GM06990 (cell line): ENCODE data around the gene ANXA1.
"Not testable (repeated sequence)": the region's sequence is repeated elsewhere in the genome, so short reads cannot be mapped to it uniquely, and the experiment has no call there.

ENCODE experiments used
- DNase-seq: peaks from one replicate; pipeline ENCODE4 v3.0.0-alpha.2; 2011; ENCODE audit not compliant: insufficient read length; ENCODE audit errors: extremely low read depth
- H3K27me3 ChIP-seq: replicated peaks from 2 replicates; pipeline ENCODE4 v1.6.0; 2011; ENCODE audit warnings: low read length; ENCODE audit not compliant: control insufficient read depth, insufficient read depth
- H3K36me3 ChIP-seq: 2 replicates; pipeline ENCODE4 v1.5.1; 2011; ENCODE audit warnings: low read length; ENCODE audit not compliant: control insufficient read depth, insufficient read depth
- H3K4me3 ChIP-seq: replicated peaks from 2 replicates; pipeline ENCODE4 v1.5.1; 2011; ENCODE audit warnings: low read depth, mild to moderate bottlenecking, control low read depth, low read length
- TF ChIP-seq, protein P1 (sequence below): IDR thresholded peaks from 2 replicates; pipeline ENCODE4 v1.5.1; 2011; ENCODE audit warnings: low read length, control low read depth, mild to moderate bottlenecking, inconsistent platforms; ENCODE audit not compliant: insufficient read depth, poor library complexity, severe bottlenecking

ANXA1 gene

DNA sequence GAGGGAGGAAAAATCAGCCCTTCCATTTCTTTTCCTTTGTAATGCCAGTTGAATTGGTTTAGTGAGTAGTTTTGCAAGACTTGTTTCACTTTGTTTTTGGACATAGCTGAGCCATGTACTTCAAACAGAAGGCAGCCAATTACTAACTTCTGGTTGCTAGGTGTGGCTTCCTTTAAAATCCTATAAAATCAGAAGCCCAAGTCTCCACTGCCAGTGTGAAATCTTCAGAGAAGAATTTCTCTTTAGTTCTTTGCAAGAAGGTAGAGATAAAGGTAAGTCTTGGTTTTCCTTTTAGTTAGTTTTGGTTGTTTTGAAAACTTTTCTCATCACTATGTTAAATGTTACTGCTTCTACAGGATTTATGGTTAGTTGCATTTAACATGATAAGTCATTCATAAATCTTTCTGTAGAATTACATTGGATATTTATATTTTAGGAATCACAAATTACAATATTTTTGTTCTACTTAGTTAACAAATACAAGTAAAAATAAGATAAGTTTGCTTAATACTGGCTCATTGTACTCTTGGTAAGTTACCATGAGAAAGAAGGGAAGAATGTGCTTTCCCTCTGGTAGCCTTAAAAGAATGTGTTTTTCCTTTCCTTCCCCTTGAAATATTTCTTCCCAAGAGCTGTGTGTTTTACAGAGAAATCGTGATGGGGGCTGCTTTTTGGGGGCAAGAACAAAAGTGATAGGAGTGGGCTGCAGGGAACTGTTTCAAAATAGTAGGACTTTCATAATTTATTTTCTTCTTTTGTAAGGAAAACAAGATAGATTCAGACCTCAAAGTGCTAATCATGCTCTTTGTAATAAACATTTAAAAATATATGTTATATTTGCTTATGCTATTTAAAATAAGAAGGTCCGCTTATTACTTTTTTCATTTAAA is at the start of gene ANXA1:
TSS of gene ANXA1 (plus strand) at position 213 of the 890 bp plus-strand sequence. CDS start 6,671 bp downstream, outside the sequence.
- no peaks in the 10 kb centered on the region for H3K27me3 ChIP-seq
- H3K4me3 ChIP-seq: no peak within 1 kb of the TSS; the same call in 1 of the 2 replicates
- no peak for DNase-seq
- H3K36me3 ChIP-seq: no peaks in the 10 kb centered on the region
- TF ChIP-seq, protein P1, sequence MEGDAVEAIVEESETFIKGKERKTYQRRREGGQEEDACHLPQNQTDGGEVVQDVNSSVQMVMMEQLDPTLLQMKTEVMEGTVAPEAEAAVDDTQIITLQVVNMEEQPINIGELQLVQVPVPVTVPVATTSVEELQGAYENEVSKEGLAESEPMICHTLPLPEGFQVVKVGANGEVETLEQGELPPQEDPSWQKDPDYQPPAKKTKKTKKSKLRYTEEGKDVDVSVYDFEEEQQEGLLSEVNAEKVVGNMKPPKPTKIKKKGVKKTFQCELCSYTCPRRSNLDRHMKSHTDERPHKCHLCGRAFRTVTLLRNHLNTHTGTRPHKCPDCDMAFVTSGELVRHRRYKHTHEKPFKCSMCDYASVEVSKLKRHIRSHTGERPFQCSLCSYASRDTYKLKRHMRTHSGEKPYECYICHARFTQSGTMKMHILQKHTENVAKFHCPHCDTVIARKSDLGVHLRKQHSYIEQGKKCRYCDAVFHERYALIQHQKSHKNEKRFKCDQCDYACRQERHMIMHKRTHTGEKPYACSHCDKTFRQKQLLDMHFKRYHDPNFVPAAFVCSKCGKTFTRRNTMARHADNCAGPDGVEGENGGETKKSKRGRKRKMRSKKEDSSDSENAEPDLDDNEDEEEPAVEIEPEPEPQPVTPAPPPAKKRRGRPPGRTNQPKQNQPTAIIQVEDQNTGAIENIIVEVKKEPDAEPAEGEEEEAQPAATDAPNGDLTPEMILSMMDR: no peak

GRCh38 chr9:73104342-73104741 is 47.3 kb upstream of the ANXA1 start:
- DNase-seq: no peak
- Histone ChIP-seq H3K4me3 (no peak overlapping the region), H3K27me3 (no peaks in the 10 kb centered on the region), H3K36me3 (no peaks in the 10 kb centered on the region)
- TF ChIP-seq, protein P1: no peak

GRCh38 chr9:73104921-73105320 is 46.7 kb upstream of the ANXA1 start:
- DNase-seq: no peak
- no peak overlapping the region for H3K4me3 ChIP-seq
- H3K27me3 ChIP-seq: no peaks in the 10 kb centered on the region
- TF ChIP-seq, protein P1: no peak
- no peaks in the 10 kb centered on the region for H3K36me3 ChIP-seq

DNA sequence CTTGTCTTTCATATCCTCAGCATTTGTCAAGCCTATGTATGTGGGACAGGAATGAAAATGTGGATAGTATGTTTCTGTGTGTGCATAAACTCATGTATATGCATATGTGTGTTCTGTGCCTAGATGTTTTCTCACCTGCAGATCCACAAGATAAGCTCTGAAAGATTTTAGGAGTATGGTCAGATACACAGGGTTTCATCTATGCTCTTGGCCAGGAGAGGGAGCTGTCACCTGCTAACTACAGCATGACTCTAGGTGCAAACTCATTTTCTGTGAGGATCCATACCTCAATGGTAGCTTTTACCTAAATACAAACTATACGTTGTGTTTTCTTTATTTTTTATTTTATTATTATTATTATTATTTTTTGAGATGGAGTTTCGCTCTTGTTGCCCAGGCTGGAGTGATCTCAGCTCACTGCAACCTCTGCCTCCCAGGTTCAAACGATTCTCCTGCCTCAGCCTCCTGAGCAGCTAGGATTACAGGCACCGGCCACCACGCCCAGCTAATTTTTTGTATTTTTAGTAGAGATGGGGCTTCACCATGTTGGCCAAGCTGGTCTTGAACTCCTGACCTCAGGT is 44.1 kb upstream of the ANXA1 start:
- H3K27me3 ChIP-seq, H3K4me3 ChIP-seq, DNase-seq, H3K36me3 ChIP-seq: not testable (repeated sequence)
- TF ChIP-seq, protein P1: peak; percentile 81

- no peaks in the 10 kb centered on the region for H3K27me3 ChIP-seq
- H3K4me3 ChIP-seq: no peak overlapping the region
- DNase-seq: no peak
- TF ChIP-seq, protein P1: no peak
- no peaks in the 10 kb centered on the region for H3K36me3 ChIP-seq
Observed at GRCh38 chr9:73114058-73114457, 37.6 kb upstream of the ANXA1 start.
